GM15510 (cell line): ENCODE data around the gene ATP5MC3.

ENCODE experiments used
- POLR2A ChIP-seq: IDR thresholded peaks from 3 replicates; pipeline ENCODE4 v1.6.1; 2011; ENCODE audit warnings: borderline replicate concordance; ENCODE audit not compliant: insufficient read length; ENCODE audit errors: extremely low read depth

Gene ATP5MC3

DNA sequence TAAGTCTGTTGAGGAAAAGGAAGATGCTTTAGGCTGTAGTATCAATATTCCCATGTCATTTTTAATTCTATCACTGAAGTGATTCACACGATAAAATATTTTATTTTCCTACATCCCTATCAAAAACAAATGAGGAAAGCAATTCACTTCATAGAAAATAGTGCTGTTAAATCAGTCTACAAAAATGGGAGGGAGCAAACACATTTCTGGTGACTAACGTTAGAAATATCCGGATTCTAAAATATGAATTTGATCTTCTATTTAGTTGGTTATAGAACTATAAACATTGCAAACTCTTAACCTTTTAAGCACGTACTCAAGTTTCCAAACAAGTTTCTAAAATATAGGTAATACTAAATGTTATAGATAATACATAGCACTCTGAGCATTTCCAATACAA is 34.3 kb downstream of the ATP5MC3 start:
- no peak for TF ChIP-seq POLR2A

GRCh38 chr2:175143678-175144077 is 37.8 kb downstream of the ATP5MC3 start:
- TF ChIP-seq POLR2A = no peak

GRCh38 chr2:175143191-175143590 is 38.3 kb downstream of the ATP5MC3 start:
- TF ChIP-seq POLR2A = no peak

DNA sequence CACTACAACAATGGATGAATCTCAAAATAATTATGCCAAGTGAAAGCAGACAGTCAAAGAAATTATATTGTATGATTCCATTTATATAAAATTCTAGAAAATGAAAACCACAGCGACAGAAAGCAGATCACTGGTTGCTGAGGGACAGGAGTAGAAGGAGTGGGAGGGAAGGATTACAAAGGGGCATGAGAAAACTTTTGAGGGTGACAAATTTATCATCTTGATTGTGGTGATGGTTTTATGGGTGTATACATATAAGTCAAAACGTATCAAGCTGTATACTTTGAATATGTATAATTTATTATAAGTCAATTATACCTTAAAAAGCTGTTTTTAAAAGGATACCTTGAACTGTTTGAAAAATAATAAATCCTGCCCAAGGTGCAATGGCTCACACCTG is 41.2 kb downstream of the ATP5MC3 start:
- no peak for TF ChIP-seq POLR2A

DNA sequence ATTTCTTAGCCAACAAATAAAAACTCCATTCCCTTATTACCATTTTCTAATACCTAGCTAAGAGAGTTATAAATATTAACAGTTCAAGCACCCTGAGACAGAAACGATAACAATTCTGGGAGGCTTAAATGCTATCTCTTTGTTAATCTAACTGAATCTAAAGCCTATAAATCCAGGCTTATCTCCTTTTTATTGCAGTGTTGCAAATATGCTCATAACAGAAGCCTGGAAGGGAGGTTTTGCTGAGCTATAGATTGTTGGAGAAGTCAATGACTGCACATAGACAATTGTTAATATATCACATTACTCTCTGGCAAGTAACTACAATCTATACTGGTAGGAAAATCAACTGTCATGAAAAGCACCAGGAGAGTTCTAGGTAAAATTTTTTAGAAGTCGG is 43.7 kb downstream of the ATP5MC3 start:
- no peak for TF ChIP-seq POLR2A

DNA sequence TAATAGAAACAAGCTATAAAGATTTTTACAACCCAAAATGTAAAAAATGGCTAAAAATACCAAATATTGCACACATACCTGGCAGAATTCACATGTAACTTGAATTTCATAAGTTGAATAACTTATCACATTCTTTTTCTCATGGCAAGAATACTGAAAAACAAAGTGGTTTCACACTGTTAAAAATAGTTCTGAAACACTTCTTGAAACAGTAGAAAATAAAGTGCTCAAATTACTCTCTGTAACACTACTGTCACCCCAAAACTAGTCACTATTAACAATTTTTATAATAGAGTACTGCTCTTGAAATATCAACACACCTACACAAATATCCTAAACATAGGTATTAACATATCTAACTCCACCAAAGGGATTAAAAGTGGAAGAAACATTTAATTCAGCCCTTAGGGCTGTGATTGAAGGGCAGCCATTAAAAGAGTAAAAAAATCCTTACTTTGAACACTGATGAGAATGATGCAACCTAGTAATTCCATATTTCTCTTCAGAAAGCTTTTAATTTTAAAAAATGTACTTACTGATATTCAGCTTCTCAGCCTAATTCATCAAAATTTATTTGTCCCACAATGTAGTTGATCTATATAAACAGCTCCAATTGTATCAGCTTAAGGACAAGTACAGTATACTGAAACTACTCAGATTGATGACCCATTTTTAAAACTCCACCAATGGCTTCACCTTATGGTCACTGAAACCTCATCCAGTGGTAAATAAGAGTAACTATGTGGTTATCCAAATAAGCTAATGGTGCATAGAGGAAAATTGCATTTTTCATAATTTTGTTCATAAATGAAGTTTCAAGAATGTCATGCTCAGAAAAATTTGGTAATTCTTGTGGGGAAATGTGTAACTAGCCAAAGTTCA is 44.9 kb downstream of the ATP5MC3 start:
- TF ChIP-seq POLR2A = no peak

- no peak for TF ChIP-seq POLR2A
Measured at GRCh38 chr2:175135862-175136261, 45.6 kb downstream of the ATP5MC3 start.

GRCh38 chr2:175135177-175135576 is 46.3 kb downstream of the ATP5MC3 start:
- no peak for TF ChIP-seq POLR2A

- no peak for TF ChIP-seq POLR2A
Measured at GRCh38 chr2:175131252-175131651, 50.3 kb downstream of the ATP5MC3 start.

- TF ChIP-seq POLR2A = no peak
Measured at GRCh38 chr2:175126661-175127060, 54.8 kb downstream of the ATP5MC3 start.
